Cerebellar nuclear complex (tissue), 1 donor: ENCODE data around the gene AKAP12.
"Not testable (repeated sequence)": the region's sequence is repeated elsewhere in the genome, so short reads cannot be mapped to it uniquely, and the experiment has no call there.

Experiments
- DNase-seq, 2 experiments: peaks; one replicate each; lab custom pipeline; 2025; lab: John Stamatoyannopoulos, UW

AKAP12 gene

GRCh38 chr6:151341476-151342195 lies 101.9 kb downstream of the AKAP12 start:
- no peak for DNase-seq

- not testable (repeated sequence) for DNase-seq
Observed at GRCh38 chr6:151342750-151343149, 103.0 kb downstream of the AKAP12 start.

GRCh38 chr6:151349651-151350270 lies 110.0 kb downstream of the AKAP12 start:
- no peak for DNase-seq

- DNase-seq = no peak
Observed at GRCh38 chr6:151350442-151351145, 110.8 kb downstream of the AKAP12 start.

GRCh38 chr6:151351146-151351700 lies 111.5 kb downstream of the AKAP12 start:
- DNase-seq = no peak

GRCh38 chr6:151351731-151352130 lies 112.0 kb downstream of the AKAP12 start:
- DNase-seq = no peak

- DNase-seq = no peak
Observed at GRCh38 chr6:151352410-151353396, 112.9 kb downstream of the AKAP12 start.

GRCh38 chr6:151353795-151354194 lies 114.0 kb downstream of the AKAP12 start:
- no peak for DNase-seq

GRCh38 chr6:151356983-151357382 lies 117.2 kb downstream of the AKAP12 start:
- not testable (repeated sequence) for DNase-seq

- DNase-seq = no peak
Observed at GRCh38 chr6:151357758-151358436, 118.1 kb downstream of the AKAP12 start.

- no peak for DNase-seq
Observed at GRCh38 chr6:151358475-151358874, 118.7 kb downstream of the AKAP12 start.

GRCh38 chr6:151359486-151359885 lies 119.7 kb downstream of the AKAP12 start:
- no peak for DNase-seq

GRCh38 chr6:151365233-151365632 lies 125.5 kb downstream of the AKAP12 start:
- no peak for DNase-seq

GRCh38 chr6:151370509-151371078 lies 130.8 kb downstream of the AKAP12 start:
- DNase-seq = no peak

- DNase-seq = no peak
Observed at GRCh38 chr6:151372164-151372563, 132.4 kb downstream of the AKAP12 start.

- DNase-seq = no peak
Observed at GRCh38 chr6:151374036-151374683, 134.4 kb downstream of the AKAP12 start.

- no peak for DNase-seq
Observed at GRCh38 chr6:151375833-151376232, 136.1 kb downstream of the AKAP12 start.

- DNase-seq = no peak
Observed at GRCh38 chr6:151376440-151376839, 136.7 kb downstream of the AKAP12 start.

- no peak for DNase-seq
Observed at GRCh38 chr6:151377095-151377494, 137.3 kb downstream of the AKAP12 start.
